ENCODE data around the gene ACBD7. TPM values are rescaled to one million over a fixed set of nuclear protein-coding genes. Genes with fewer than 3 reads are reported as not detected.

ACBD7 gene
- total RNA-seq, 4 donors from 2014 or later = 0.75 to 1.8 (median 0.85) TPM; not detected in 1

- no peak for TF ChIP-seq CTCF (IDR thresholded peaks at IDR 0.05; ENCODE audit: low read depth)
These were observed 24.1 kb upstream of the ACBD7 start for GRCh38 chr10:15112657-15113056.

GRCh38 chr10:15106352-15107013 lies 17.9 kb upstream of the ACBD7 start:
- no peak for TF ChIP-seq CTCF (IDR thresholded peaks at IDR 0.05; ENCODE audit: low read depth)

GRCh38 chr10:15103513-15103912 lies 14.9 kb upstream of the ACBD7 start:
- TF ChIP-seq CTCF (IDR thresholded peaks at IDR 0.05; ENCODE audit: low read depth) = no peak

- no peak for TF ChIP-seq CTCF (IDR thresholded peaks at IDR 0.05; ENCODE audit: low read depth)
These were observed 11.3 kb upstream of the ACBD7 start for GRCh38 chr10:15099886-15100285.

GRCh38 chr10:15097011-15097812 lies 8.6 kb upstream of the ACBD7 start, which contains the start of gene RPP38:
RPP38 (plus strand) TSS chr10:15097355; CDS start chr10:15103315, 5,960 bp downstream.
- no peak for TF ChIP-seq CTCF (IDR thresholded peaks at IDR 0.05; ENCODE audit: low read depth)

GRCh38 chr10:15096661-15097010 lies 8.1 kb upstream of the ACBD7 start:
- TF ChIP-seq CTCF (IDR thresholded peaks at IDR 0.05; ENCODE audit: low read depth) = no peak

GRCh38 chr10:15092855-15093408 lies 4.4 kb upstream of the ACBD7 start:
- TF ChIP-seq CTCF (IDR thresholded peaks at IDR 0.05; ENCODE audit: low read depth) = no peak
